ENCODE results near the gene SLC25A51.

- TF ChIP-seq POLR2A (IDR thresholded peaks at IDR 0.05) (no peak), CTCF (IDR thresholded peaks at IDR 0.05) (no peak)
These were observed 2.6 kb upstream of the SLC25A51 start for GRCh38 chr9:37906312-37907239.

Data from Peyer's patch (tissue), 4 donors.